Astrocyte of the spinal cord (primary cell): ENCODE data around the gene SBF1.

ENCODE experiments used
- DNase-seq: peaks from one replicate; pipeline ENCODE4 v3.0.0; 2011; ENCODE audit warnings: low read depth, low spot score
- H3K4me3 ChIP-seq: 2 replicates; pipeline ENCODE4 v1.5.1; 2011; ENCODE audit warnings: low read depth, mild to moderate bottlenecking, low read length, moderate library complexity
- in situ Hi-C: cut with HindIII; loops from 2 replicates; pipeline ENCODE4 v1.10.0; 2017; ENCODE audit warnings: low sequenced_read_pairs
- TF ChIP-seq, protein P1 (sequence below): IDR thresholded peaks from 2 replicates; pipeline ENCODE4 v1.5.1; 2012; ENCODE audit warnings: low read depth, mild to moderate bottlenecking, low read length, inconsistent platforms

Gene SBF1

GRCh38 chr22:50467341-50467740 lies 7.5 kb downstream of the SBF1 start:
- DNase-seq = no peak
- TF ChIP-seq, protein P1, sequence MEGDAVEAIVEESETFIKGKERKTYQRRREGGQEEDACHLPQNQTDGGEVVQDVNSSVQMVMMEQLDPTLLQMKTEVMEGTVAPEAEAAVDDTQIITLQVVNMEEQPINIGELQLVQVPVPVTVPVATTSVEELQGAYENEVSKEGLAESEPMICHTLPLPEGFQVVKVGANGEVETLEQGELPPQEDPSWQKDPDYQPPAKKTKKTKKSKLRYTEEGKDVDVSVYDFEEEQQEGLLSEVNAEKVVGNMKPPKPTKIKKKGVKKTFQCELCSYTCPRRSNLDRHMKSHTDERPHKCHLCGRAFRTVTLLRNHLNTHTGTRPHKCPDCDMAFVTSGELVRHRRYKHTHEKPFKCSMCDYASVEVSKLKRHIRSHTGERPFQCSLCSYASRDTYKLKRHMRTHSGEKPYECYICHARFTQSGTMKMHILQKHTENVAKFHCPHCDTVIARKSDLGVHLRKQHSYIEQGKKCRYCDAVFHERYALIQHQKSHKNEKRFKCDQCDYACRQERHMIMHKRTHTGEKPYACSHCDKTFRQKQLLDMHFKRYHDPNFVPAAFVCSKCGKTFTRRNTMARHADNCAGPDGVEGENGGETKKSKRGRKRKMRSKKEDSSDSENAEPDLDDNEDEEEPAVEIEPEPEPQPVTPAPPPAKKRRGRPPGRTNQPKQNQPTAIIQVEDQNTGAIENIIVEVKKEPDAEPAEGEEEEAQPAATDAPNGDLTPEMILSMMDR = no peak
- in situ Hi-C loops = no loop called here
- no peak overlapping the region for H3K4me3 ChIP-seq

GRCh38 chr22:50465066-50465930 lies 9.5 kb downstream of the SBF1 start:
- in situ Hi-C loops = no loop called here
- H3K4me3 ChIP-seq = no peak overlapping the region
- TF ChIP-seq, protein P1 = no peak
- no peak for DNase-seq

DNA sequence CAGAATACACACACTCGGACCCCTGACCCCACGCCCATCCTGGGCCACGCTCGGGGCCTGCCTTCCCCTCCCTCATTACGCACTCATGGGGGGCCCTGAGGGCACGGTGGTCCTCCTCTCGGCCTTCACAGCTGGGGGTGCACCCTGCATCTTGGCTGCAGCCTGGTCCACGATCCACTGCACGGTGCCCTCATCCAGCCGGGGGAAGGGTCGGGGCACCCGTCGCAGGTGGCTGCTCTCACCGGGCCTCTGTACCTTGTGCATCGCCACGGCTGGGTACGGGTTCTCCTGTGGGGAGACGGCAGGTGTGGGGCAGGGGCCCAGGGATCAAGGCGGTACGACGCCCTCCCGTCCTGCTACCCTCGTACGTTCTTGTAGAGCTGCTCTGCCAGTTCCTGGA lies 10.4 kb downstream of the SBF1 start:
- in situ Hi-C loops = no loop called here
- TF ChIP-seq, protein P1 = no peak

GRCh38 chr22:50463188-50463900 lies 11.5 kb downstream of the SBF1 start:
- TF ChIP-seq, protein P1 = no peak
- H3K4me3 ChIP-seq = no peak overlapping the region
- in situ Hi-C loops = no loop called here
- DNase-seq = no peak

More for the DNA sequence above, 10.4 kb downstream of the SBF1 start:
- no peak overlapping the region for H3K4me3 ChIP-seq
- no peak for DNase-seq

DNA sequence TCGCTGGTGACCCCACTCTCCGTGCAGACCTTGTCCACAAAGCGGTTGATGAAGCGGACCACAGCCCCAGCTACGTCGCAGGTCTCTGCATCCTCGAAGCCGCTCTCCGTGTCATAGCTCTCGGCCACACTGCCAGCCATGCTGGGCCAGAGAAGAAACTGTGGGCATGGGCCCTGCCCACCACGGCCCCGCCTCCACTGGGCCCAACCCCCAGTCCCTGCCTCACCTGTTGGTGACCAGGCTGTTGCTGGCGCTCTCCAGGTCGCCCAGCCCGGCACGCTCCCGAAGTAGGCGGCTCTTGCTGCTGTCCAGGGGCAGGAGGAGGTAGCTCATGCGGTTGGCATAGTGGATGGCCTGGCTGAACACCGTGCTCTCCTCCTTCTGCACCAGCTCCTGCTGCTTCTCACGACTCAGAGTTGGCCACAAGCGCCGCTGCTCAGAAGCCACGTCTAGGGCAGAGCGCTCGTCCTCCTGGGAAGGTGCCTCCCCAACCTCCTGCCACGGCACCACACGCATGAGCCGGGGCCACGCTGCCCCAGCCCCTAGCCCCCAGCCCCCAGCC lies 12.8 kb downstream of the SBF1 start:
- H3K4me3 ChIP-seq = no peak overlapping the region
- TF ChIP-seq, protein P1 = no peak
- in situ Hi-C loops = no loop called here
- DNase-seq = no peak

- no peak for DNase-seq
- TF ChIP-seq, protein P1 = no peak
- H3K4me3 ChIP-seq = no peak overlapping the region
- in situ Hi-C loops = no loop called here
Observed at GRCh38 chr22:50461536-50461935, 13.3 kb downstream of the SBF1 start.
